ENCODE results near the gene CLTB.
"Not testable (repeated sequence)": the region's sequence is repeated elsewhere in the genome, so short reads cannot be mapped to it uniquely, and the experiment has no call there.

Gene CLTB, protein sequence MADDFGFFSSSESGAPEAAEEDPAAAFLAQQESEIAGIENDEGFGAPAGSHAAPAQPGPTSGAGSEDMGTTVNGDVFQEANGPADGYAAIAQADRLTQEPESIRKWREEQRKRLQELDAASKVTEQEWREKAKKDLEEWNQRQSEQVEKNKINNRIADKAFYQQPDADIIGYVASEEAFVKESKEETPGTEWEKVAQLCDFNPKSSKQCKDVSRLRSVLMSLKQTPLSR

DNA sequence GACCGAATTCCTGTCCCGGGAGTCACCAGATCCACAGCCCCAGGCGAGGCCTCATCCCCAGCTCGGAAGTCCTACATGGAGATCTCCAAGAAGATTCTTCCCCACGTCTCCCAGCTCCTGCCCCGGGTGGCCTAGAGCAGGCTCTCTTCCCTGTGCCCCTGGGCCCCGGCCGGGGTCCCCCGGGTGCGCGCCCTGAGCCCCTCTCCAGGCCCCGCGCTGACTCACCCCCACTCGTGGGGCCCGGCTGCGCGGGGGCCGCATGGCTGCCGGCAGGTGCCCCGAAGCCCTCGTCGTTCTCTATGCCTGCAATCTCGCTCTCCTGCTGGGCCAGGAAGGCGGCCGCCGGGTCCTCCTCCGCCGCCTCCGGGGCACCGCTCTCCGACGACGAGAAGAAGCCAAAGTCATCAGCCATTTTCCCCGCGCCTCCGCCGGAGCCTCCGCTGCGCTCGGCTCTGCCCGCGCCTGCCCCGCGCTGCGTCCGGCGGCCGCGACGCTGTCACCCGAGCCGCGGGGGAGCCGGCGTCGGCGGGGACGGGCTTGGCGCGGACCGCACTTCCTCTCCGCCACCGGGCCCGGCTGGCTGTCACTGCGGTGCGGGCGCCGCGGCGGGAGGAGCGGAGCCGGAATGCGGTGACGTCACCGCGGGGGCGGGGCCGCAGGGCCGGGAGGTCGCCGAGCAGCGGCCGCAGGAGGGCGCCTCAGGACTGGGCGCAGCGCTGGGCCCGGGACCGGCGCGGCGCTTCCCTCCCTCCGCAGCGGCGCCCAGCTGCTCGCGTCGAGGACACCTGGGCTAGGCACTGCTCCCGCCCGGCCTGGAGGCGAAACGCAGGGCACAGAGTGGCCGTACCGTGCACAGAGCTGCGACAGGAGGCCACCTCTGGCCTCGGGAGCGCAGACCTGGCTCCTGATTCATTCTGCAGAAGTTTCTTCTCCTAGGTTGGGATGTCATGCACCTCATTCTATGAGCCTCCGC is at the start of gene CLTB:
Gene CLTB, minus strand, starts transcription at position 588 of the 973 bp plus-strand sequence. Its CDS starts 176 bp downstream, at position 412.
- DNase-seq (ENCODE audit: low read depth), result peak; percentile 75

DNA sequence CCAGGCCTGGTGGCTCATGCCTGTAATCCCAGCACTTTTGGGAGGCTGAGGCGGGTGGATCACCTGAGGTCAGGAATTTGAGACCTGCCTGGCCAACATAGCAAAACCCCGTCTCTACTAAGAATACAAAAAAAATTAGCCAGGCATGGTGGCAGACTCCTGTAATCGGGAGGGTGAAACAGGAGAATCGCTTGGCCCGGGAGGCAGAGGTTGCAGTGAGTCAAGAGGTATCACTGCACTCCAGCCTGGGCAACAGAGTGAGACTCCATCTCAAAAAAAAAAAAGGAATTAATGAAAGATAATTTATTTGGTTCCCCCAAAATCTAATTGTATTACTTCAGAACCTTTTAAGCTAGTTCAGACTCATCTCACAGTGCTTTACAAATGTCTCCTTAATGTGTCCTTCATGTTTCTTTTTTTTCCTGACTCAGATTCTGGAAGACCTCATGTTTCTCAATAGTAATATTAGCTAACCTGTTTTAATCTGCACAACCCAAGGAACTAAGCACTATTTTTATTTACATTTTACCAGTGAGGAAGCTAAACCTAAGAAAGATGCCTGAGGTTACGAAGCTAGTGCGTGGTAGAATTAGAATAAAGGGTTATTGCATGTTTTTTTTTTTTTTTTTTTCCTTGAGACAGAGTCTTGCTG is 46.9 kb upstream of the CLTB start:
- DNase-seq (ENCODE audit: low read depth), result no peak

DNA sequence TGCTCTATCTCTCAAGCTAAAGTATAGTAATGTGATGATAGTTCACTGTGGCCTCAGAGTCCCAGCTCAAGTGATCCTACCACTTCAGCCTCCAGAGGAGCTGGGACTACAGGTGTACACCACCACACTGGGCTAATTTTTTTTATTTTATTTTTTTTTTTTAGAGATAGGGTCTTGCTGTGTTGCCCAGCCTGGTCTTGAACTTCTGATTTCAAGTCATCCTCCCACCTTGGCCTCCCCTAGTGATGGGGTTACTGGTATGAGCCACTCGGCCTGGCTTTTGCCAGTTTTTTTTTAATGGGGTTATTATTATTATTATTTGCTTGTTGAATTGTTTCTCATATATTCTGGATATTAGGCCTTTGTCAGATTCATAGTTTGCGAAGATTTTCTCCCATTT is 45.0 kb upstream of the CLTB start:
- DNase-seq (ENCODE audit: low read depth), result no peak

DNA sequence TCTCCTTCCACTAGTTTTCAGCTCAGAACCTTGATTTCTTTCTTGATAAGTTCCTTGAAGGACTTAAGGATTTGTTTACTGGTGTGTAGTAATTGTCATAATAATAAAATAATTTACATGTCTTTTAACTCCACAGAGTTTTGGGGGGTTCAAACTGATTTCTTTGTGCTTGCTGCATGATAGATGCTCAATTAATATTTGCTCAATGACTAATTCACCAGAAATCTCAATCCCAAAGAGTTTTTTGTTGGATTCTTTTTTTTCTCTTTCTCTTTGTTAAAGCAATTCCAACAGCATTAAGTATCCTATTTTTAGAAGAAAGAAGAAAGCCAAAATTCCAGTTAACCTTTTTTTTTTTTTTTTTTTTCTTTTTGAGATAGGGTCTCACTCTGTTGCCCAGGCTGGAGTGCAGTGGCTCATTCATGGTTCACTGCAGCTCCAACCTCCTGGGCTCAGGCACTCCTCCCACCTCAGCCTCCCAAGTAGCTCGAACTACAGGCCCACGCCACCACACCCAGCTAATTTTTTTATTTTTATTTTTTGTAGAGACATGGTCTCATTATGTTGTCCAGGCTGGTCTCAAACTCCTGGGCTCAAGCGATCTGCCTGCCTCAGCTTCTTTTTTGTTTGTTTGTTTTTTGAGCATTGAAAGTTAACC is 42.7 kb upstream of the CLTB start:
- DNase-seq (ENCODE audit: low read depth), result no peak

DNA sequence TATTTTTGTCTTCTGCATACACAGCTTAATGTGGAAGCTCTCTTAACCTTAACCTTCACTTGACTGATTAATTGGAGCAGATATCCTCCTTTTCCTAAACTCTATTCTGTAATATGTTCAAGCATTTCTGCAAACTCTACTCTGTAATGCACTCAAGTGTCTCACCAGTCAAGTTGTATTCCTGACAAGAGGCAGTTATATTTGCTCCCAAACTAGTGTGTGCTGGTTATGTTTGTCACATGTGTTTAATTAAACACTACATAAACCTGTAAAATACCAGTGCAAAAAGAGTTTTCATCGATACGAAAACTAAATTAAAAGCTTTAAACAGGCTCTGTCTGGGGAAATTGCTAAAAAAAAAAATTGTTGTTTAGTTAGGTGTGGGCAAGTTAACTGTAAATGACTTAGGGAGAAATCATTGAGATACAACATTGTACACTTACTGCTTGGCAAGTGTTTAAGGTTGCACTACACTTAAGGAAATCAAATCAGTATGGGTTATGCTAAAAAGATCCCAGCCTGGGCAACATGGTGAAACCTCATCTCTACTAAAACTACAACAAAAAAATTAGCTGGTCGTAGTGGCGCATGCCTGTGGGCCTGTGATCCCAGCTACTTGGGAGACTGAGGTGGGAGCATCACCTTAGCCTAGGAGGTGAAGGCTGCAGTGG is 38.5 kb upstream of the CLTB start:
- DNase-seq (ENCODE audit: low read depth), result no peak

DNA sequence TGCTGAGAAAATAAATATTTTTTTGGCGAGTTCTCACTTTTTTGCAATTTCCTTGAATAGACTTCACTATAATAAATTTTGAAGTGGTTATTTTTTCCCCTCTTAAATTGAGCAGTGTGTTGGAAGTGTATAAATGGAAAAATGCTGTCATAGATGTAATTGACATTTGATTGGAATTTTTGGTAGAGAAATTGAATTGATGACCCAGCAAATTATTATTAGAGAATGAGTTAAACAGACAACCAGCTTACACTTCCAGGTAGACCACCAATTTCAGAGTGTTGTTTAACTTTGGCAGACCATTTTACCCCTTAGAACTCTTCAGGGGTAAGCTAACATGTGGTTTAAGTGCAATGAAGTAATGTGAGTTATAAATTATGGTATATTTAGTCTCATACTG is 33.7 kb upstream of the CLTB start:
- no peak for DNase-seq (ENCODE audit: low read depth)

DNA sequence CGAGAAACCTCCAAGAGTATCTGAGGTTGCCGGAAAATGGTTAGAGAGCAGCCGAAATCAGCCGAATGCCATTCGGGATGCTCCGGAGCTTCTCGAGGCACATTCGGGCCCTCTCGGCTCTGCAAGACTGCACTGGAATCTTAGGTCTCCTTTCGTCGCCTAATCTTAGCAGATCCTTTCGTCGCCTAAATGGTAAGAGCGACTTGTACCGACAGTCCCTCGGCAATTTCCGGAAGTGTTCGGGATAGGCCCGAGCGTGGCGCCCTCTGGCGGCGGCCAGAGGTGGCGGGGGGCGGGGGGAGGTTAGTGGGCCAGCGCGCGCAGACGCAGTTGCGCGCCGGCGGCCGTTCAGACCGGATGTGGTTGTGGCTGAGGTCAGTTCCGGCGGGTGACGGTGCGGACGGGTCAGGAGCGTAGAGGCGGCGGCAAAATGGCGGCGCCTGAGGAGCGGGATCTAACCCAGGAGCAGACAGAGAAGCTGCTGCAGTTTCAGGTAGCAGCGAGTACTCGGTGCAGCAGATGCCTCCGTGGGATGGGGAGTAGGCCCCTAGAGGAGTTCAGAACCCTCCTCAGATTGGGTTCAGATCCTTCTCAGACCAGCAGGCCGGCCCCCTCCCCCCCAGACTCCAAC is 31.8 kb upstream of the CLTB start, which contains the start of gene FAF2:
Gene FAF2, plus strand, starts transcription at position 408 of the 631 bp plus-strand sequence. Its CDS starts 23 bp downstream, at position 431.
- DNase-seq (ENCODE audit: low read depth), result peak; percentile 98

DNA sequence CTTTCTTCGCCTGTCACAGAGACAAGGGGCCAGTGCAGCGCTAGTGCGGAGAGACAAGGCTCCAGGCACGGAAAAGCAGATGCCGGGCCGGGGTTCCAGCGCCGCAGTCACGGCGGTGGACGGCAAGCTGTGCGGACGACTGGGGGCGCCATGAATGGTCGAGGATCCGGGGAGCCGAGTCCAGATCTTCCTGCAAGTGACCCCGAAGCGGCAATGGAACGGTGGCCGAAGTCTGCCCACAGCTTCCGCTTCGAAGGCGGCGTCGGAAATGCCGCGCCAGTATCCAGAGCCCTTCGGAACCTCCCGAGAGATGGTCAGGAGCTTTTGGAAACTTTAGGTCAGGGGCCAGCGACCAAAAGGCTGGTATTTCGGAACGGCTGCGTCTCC is 31.2 kb upstream of the CLTB start:
- DNase-seq (ENCODE audit: low read depth), result no peak

DNA sequence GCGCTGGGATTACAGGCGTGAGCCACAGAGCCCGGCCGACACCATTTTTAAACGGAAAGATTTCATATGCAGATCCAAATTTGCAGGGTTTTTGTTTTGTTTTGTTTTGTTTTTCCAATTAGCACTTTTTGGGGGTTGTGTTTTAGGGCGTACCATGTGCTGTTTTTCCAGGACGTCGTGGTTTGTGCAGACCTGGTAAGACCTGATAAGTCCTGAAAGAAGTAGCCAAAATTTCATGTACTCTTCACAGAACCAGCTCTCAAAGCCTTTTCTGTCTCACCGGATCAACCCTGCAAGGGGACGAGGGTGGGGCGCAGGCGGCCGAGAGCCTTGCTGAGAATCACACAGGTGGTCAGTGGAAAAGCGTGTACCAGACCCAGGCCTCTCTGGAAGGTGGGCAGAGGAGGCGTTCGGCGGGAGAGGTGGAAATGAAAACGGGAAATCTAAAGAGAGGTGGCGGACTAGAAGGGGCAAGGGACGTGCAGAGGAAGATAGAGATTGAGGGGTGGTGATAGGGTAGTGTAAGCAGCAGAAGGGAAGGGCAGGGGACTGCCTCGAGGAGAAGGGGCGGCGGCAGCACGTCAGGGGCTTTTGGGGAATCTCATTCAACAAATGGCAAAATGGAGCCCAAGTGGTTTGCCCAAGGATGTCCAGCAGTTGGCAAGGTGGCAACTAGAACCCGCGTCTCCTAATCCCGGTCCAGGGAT is 30.7 kb upstream of the CLTB start:
- no peak for DNase-seq (ENCODE audit: low read depth)

DNA sequence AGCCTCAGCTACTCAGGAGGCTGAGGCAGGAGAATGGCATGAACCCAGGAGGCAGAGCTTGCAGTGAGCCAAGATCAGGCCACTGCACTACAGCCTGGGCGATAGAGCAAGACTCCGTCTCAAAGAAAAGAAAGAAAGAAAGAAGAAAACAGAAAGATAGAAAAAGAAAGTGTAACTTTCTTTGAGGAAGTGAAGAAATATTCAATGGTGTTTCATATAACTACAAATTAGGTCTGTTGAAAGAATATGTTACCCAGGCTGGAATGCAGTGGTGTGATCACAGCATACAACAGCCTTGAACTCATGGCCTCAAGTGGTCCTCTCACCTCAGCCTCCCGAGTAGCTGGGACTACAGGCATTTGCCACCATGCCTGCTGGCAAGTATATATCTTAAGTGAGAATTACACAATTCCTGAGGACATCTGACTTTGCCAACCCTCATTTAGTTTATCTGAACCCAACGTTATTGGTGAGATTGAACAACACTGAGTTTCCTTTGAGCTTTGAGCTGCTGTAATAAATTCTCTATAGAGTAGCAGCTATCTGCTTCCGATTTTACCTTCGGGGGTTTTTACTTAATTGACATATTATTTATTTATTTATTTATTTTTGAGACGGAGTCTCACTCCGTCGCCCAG is 29.8 kb upstream of the CLTB start:
- DNase-seq (ENCODE audit: low read depth), result no peak

DNA sequence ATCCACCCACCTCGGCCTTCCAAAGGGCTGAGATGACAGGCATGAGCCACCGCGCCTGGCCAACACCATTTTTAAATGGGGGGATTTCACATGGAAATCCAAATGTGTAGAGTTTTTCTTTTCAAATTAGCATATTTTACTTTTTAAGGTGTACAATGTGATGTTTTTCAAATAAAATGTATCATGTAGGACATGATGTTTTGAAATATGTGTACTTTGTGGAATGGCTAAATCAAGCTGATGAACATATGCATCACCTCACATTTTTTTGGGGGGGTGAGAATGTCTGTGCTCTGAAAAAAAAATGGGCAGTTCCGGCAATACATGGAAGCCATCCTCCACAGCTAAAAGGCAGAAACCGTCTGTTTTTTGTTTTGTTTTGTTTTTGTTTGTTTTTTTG is 28.4 kb upstream of the CLTB start:
- no peak for DNase-seq (ENCODE audit: low read depth)

DNA sequence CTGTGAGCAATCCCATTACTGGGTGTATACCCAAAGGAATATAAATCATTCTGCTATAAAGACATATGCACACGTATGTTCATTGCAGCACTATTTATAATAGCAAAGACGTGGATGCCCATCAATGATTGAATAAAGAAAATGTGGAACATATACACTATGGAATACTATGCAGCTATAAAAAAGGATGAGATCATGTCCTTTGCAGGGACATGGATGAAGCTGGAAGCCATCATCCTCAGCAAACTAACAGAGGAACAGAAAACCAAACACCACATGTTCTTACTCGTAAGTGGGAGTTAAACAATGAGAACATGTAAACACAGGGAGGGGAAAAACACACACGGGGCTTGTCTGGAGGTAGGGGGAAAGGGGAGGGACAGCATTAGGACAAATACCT is 26.6 kb upstream of the CLTB start:
- DNase-seq (ENCODE audit: low read depth), result not testable (repeated sequence)

DNA sequence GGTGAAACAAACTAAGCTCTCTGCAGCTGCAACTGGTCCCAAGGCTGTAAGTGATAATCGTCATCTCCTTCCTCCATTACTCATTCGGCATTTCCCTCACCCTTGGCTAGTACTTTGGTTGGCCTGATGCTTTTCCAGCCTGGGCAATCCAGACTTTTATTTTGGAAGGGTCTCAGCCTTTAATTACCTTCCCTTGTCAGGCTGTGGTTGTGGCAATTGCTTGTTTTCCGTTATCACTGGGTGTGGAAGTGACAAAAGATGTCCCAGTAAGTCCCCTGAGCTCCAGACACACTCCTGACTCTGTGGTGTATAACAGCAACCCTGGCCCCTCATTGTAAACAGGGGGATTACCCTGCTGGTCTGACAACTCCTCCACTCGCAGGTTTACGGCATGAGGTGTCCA is 25.6 kb upstream of the CLTB start:
- no peak for DNase-seq (ENCODE audit: low read depth)

DNA sequence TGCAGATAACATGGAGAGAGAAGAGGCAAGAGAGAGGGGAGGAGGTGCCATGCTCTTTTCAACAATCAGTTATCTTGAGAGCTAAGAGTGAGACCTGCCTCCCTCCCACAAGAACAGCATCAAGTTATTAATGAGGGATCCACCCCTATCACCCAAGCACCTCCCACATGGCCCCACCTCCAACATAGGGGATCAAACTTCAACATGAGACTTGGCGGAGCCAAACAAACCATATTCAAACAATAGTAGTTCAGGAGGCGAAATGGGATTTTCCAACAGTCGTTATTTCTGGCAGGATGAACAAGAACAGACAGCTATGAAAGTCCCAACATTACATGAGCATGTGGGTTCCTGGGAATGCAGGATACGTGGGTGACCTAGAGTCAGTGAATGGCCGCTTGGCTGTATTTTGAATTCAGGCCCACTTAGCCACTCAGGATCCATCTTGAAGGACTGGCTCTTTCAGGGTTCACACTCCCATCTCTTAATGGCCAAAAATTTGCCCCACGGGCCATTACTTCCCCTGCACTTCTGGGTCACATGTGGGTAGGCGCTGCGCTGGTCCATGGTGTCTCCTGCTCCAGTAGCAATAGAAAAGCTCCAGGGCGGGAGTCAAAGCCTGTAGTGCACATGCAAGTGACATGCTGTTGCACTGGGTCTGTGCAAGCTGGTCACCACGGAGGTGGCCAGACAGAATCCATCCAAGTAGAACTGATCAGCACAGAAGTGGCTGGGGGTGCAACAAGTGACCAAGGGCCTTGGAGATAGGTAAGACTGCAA is 24.8 kb upstream of the CLTB start:
- no peak for DNase-seq (ENCODE audit: low read depth)

DNA sequence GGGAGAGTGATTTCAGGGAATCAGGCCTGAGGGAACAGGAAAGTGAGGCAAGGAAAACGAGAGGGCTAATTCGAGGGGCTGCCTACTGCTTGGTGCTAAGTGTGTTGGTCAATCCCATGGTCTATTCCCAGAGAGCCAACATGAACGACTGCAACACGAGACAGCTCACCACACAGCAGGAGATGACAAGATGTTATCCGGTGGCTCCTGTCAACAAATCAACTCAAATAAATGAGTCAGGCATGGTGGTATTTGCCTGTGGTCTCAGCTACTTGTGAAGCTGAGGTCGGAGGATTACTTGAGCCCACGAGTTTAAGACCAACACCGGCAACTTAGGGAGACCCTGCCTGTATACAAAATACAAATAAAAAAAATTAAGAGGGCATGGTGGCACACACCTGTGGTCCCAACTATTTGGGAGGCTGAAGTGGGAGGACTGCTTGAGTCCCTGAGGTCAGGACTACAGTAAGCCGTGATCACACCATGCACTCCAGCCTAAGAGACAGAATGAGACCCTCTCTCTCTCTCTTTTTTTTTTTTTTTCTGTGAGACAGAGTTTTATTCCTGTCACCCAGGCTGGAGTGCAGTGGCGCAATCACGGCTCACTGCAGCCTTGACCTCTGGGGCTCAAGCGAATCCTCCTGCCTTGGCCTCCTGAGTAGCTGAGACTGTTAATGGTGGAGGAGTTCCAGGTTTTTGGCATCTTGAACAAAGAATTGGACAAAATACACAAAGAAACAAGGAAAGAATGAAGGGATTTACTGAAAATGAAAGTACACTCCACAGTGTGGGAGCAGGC is 22.8 kb upstream of the CLTB start:
- no peak for DNase-seq (ENCODE audit: low read depth)

DNA sequence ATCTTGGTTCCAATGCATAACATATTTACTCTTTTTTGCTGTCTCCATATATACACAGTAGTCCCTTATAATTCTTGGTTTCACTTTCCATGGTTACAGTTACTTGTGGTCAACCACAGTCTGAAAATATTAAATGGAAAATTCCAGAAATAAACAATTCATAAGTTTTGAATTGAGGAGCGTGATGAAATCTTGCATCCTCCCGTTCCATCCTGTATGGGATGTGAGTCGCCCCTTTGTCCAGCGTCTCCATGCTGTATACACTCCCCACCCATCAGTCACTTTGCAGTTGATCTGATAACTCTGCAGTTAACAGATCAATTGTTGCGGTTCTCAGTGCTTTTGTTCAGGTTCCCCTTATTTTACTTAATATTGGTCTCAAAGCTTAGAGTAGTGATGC is 20.3 kb upstream of the CLTB start:
- no peak for DNase-seq (ENCODE audit: low read depth)

DNA sequence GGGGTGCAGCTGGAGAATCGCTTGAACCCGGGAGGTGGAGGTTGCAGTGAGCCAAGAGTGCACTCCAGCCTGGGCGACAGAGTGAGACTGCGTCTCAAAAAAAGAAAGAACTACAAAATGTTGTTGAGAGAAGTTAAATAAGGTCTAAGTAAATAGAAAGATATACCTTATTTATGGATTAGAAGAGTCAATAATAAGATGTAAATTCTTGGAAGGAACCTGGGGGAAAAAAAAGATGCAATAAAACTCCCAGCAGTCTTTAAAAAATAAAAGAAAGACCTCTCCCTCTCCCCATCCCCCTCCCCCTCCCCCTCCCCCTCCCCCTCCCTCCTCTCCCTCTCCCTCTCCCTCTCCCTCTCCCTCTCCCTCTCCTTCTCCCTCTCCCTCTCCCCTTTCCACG is 16.4 kb upstream of the CLTB start:
- DNase-seq (ENCODE audit: low read depth), result no peak

DNA sequence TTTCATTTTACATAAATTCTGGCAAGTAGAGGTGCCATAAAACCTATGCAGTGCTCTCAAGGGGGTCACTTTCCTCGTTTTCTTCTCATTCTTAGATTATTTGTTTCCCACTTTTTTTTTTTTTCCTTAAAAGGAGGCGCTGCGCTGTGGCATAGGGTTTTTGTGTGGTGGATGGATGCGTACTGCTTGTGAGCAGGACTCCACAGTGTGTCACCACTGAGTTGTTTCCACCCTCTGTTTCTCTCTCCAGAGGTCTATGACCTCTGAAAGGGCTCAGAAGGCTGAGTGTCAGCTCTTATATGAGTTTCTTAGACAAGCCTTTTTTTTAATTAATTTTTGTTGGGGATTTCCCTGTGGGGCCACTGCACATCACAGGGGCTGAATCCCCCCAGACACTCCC is 13.6 kb upstream of the CLTB start:
- no peak for DNase-seq (ENCODE audit: low read depth)

All from stimulated activated CD8-positive, alpha-beta memory T cell treated with anti-CD3 and anti-CD28 coated beads, Interleukin-15, amount 100 ng/mL, for 1 hour (primary cell).